Stimulated activated CD4-positive, alpha-beta T cell treated with anti-CD3 and anti-CD28 coated beads, Interleukin-4, amount 100 ng/mL, for 48 hours (primary cell): ENCODE data around the gene OXTR.

Experiments used
- DNase-seq, 2 donors: peaks; one replicate each; pipeline ENCODE4 v3.0.0-alpha.2; 2020; ENCODE audit warnings: low read depth in 2 of 2

OXTR gene

GRCh38 chr3:8712045-8712907 is 57.1 kb downstream of the OXTR start:
- DNase-seq: no peak

- no peak for DNase-seq
These were observed 59.5 kb downstream of the OXTR start for GRCh38 chr3:8709801-8710507.

- DNase-seq: no peak
These were observed 60.1 kb downstream of the OXTR start for GRCh38 chr3:8709287-8709686.

- DNase-seq: no peak
These were observed 63.8 kb downstream of the OXTR start for GRCh38 chr3:8705575-8705974.

- DNase-seq: no peak
These were observed 66.9 kb downstream of the OXTR start for GRCh38 chr3:8702560-8702959.
